Thymus (tissue), 11 donors: Measurements from ENCODE around the gene EXD2. TPM values are rescaled to one million over a fixed set of nuclear protein-coding genes. Genes with fewer than 3 reads are reported as not detected.

ENCODE experiments used
- DNase-seq, 9 donors: peaks; one replicate each; pipeline ENCODE4 v3.0.0-alpha.2; 2013; ENCODE audit warnings: low spot score in 9 of 9, low read depth in 6 of 9, missing footprints in 1 of 9
- H3K27ac ChIP-seq, 2 donors: one replicate each; pipeline ENCODE4 v1.5.1; 2013; ENCODE audit warnings: control low read depth in 1 of 2, low read depth in 1 of 2, low read length in 1 of 2, mild to moderate bottlenecking in 1 of 2, moderate library complexity in 1 of 2
- H3K27me3 ChIP-seq, 2 donors: one replicate each; pipeline ENCODE4 v1.5.1; 2013; ENCODE audit warnings: low read length in 1 of 2; ENCODE audit not compliant: control insufficient read depth in 2 of 2, insufficient read depth in 1 of 2
- H3K36me3 ChIP-seq, 2 donors: one replicate each; pipeline ENCODE4 v1.5.1; 2013; ENCODE audit warnings: low read length in 1 of 2, mild to moderate bottlenecking in 1 of 2, moderate library complexity in 1 of 2; ENCODE audit not compliant: control insufficient read depth in 2 of 2, insufficient read depth in 2 of 2
- H3K4me1 ChIP-seq, 2 donors: one replicate each; pipeline ENCODE4 v1.5.1; 2013; ENCODE audit warnings: low read length in 2 of 2; ENCODE audit not compliant: control insufficient read depth in 2 of 2, insufficient read depth in 2 of 2
- H3K4me3 ChIP-seq, 2 donors: one replicate each; pipeline ENCODE4 v1.5.1; 2013; ENCODE audit warnings: low read length in 2 of 2, control low read depth in 1 of 2, mild to moderate bottlenecking in 1 of 2
- H3K9me3 ChIP-seq, 2 donors: one replicate each; pipeline ENCODE4 v1.5.1; 2013; ENCODE audit warnings: low read length in 1 of 2, mild to moderate bottlenecking in 1 of 2; ENCODE audit not compliant: control insufficient read depth in 2 of 2, insufficient read depth in 1 of 2
- WGBS: extraction: QIAGEN DNeasy Blood & Tissue Kit; methylation state at CpG from one replicate; pipeline ENCODE4 v1.1.7; 2013; 5-methylcytosine and 5-hydroxymethylcytosine counted together
- polyA plus RNA-seq: library from polyadenylated mRNA; stranded (reverse); fragments of 200-250 nt; gene quantifications from one replicate; pipeline ENCODE4 v1.2.3, GENCODE V29; 2013
- total RNA-seq: library from RNA; stranded (reverse); fragments of 120-200 nt; gene quantifications from one replicate; pipeline ENCODE4 v1.2.4, GENCODE V29; 2013
- donor health status: healthy.

EXD2 gene
- total and polyA plus RNA-seq, 2 donors: 9.5 to 13.0 TPM

DNA sequence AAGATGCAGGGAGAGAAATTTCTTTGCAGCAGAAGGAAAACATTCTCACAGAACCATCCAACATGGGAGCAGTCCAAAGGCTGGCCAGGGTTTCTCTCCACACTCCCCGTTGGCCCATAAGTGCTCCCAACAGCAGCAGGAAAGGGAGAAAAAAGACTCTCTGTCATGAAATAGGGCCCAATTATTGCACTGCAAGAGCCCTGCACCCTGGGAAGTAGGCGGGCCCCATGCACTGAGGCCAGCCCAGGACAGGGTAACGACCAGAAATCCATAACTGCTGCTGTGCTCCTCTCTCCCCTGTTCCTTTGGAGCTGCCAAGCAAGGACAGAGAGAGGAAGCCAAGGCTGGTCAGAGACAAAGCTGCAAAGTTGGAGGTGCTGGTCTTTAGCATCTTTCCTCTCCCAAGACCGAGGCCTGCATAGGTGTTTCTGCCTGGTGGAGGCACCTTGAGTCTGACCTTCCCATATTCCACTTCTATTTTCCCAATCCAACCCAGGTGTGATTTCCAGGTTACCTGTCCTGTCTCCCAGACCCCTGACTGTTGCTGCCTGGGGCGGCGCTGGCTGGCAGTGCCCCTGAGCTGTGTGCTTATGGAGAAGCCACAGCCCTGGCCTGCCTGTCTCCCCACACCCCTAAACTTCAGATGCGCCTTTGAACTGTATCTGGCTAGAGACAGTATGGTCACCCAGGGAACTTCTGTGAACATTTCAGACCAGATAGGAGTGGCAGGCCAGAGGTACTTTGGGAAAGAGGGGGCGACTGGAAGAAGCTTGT is 75.5 kb downstream of the EXD2 start:
- no peak for DNase-seq
- Histone ChIP-seq H3K4me1 (no peaks in the 10 kb centered on the region), H3K9me3 (no peaks in the 10 kb centered on the region), H3K27me3 (peaks cover 10 to 60% of the 10 kb centered on the region in 2 donors), H3K36me3 (no peaks in the 10 kb centered on the region), H3K4me3 (no peak overlapping the region), H3K27ac (no peak overlapping the region)
- WGBS: 96% methylated on average over 8 of the region's 8 CpGs

GRCh38 chr14:69267492-69267891 is 76.2 kb downstream of the EXD2 start:
- no peak for DNase-seq
- Histone ChIP-seq H3K36me3 (no peaks in the 10 kb centered on the region), H3K9me3 (no peaks in the 10 kb centered on the region), H3K4me3 (no peak overlapping the region), H3K4me1 (no peaks in the 10 kb centered on the region), H3K27ac (no peak overlapping the region), H3K27me3 (peaks cover 3 to 52% of the 10 kb centered on the region in 2 donors)
- 98% methylated on average over 4 of the region's 4 CpGs for WGBS

DNA sequence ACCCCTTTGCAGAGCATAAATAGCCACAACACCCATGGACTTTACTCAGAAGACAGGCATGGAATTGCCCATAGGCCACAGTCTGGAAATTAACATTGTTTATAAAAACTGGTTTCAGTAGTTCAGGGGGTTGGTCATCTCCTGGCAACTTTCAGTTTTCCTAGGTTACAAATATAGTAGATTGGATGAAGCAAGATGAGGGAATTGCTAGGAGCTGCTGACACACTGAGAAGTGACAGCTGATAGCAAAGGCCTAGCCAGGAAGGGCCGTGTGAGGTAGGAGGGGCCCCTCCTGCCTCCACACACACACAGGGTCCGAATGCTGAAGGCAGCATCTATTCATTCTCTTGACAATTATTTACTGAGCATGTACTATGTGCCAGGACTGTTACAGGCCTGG is 76.9 kb downstream of the EXD2 start:
- 91% methylated on average over 2 of the region's 2 CpGs for WGBS
- H3K4me3 ChIP-seq: no peak overlapping the region

GRCh38 chr14:69268763-69269162 is 77.5 kb downstream of the EXD2 start:
- Histone ChIP-seq H3K27ac (no peak overlapping the region), H3K9me3 (no peaks in the 10 kb centered on the region), H3K27me3 (peaks cover 0 to 44% of the 10 kb centered on the region in 2 donors), H3K36me3 (no peaks in the 10 kb centered on the region), H3K4me3 (no peak overlapping the region), H3K4me1 (no peaks in the 10 kb centered on the region)
- 90% methylated on average over 4 of the region's 4 CpGs for WGBS
- no peak for DNase-seq

More for the DNA sequence above, 76.9 kb downstream of the EXD2 start:
- Histone ChIP-seq H3K27me3 (peaks cover 2 to 46% of the 10 kb centered on the region in 2 donors), H3K4me1 (no peaks in the 10 kb centered on the region), H3K36me3 (no peaks in the 10 kb centered on the region), H3K9me3 (no peaks in the 10 kb centered on the region), H3K27ac (no peak overlapping the region)
- no peak for DNase-seq

DNA sequence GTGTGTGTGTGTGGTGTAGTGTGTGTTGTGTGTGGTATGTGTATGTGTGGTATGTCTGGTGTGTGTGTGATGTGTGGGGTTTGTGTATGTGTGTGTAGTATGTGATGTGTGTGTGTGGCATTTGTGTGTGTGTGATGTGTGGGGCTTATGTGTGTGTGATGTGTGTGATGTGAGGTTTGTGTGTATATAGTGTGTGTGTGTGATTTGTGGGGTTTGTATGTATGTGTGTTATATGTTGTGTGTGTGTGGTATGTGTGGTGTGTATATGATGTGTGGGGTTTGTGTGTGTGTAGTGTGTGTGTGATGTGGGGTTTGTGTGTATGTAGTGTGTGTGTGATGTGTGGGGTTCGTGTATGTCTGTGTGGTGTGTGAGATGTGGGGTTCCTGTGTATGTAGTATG is 78.1 kb downstream of the EXD2 start:
- H3K27ac ChIP-seq: no peak overlapping the region
- H3K4me1 ChIP-seq: no peaks in the 10 kb centered on the region
- H3K36me3 ChIP-seq: no peaks in the 10 kb centered on the region
- no peaks in the 10 kb centered on the region for H3K9me3 ChIP-seq
- no peak overlapping the region for H3K4me3 ChIP-seq
- DNase-seq: no peak
- 93% methylated on average over 1 of the region's 1 CpG for WGBS
- peaks cover 0 to 40% of the 10 kb centered on the region in 2 donors for H3K27me3 ChIP-seq

GRCh38 chr14:69270097-69270496 is 78.8 kb downstream of the EXD2 start:
- WGBS: 92% methylated on average over 10 of the region's 10 CpGs
- Histone ChIP-seq H3K4me1 (no peaks in the 10 kb centered on the region), H3K36me3 (no peaks in the 10 kb centered on the region), H3K27ac (no peak overlapping the region), H3K9me3 (no peaks in the 10 kb centered on the region), H3K4me3 (no peak overlapping the region), H3K27me3 (peaks cover 0 to 35% of the 10 kb centered on the region in 2 donors)
- no peak for DNase-seq

- H3K4me1 ChIP-seq: no peaks in the 10 kb centered on the region
- H3K27me3 ChIP-seq: peaks cover 0 to 26% of the 10 kb centered on the region in 2 donors
- H3K9me3 ChIP-seq: no peaks in the 10 kb centered on the region
- H3K27ac ChIP-seq: no peak overlapping the region
- WGBS: 90% methylated on average over 21 of the region's 21 CpGs
- H3K4me3 ChIP-seq: no peak overlapping the region
- no peaks in the 10 kb centered on the region for H3K36me3 ChIP-seq
- DNase-seq: no peak
Observed at GRCh38 chr14:69270795-69271708, 79.8 kb downstream of the EXD2 start.

- no peaks in the 10 kb centered on the region for H3K36me3 ChIP-seq
- peaks cover 0 to 13% of the 10 kb centered on the region in 2 donors for H3K27me3 ChIP-seq
- no peak for DNase-seq
- no peaks in the 10 kb centered on the region for H3K4me1 ChIP-seq
- no peak overlapping the region for H3K4me3 ChIP-seq
- WGBS: 62% methylated on average over 2 of the region's 2 CpGs
- H3K27ac ChIP-seq: no peak overlapping the region
- H3K9me3 ChIP-seq: no peaks in the 10 kb centered on the region
Observed at GRCh38 chr14:69274321-69274720, 83.0 kb downstream of the EXD2 start.

DNA sequence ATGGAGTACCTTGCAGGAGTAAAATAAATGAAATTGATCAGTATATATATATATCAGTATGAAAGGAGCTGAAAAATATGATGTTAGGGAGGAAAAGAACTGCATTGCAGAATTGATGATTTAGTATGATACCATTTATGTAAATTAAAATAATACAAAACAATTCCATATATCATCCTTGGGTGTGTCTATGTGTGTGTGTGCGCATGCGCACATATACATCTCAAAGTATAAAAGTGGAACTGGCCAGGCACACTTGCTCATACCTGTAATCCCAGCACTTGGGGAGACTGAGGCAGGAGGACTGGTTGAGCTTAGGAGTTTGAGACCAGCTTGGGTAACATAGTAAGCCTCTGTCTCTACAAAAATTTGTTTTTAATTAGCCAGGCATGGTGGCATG is 84.0 kb downstream of the EXD2 start:
- no peaks in the 10 kb centered on the region for H3K9me3 ChIP-seq
- H3K27ac ChIP-seq: no peak overlapping the region
- H3K27me3 ChIP-seq: peaks cover 0 to 9% of the 10 kb centered on the region in 2 donors
- no peak for DNase-seq
- WGBS: 97% methylated on average over 2 of the region's 2 CpGs
- no peaks in the 10 kb centered on the region for H3K36me3 ChIP-seq
- no peaks in the 10 kb centered on the region for H3K4me1 ChIP-seq
- H3K4me3 ChIP-seq: no peak overlapping the region
